Measurements from ENCODE around the gene POLH.

Gene POLH

GRCh38 chr6:43613721-43614395 is 37.9 kb downstream of the POLH start:
- no peak overlapping the region for H3K27ac ChIP-seq (ENCODE audit: low read depth, low read length)
- H3K4me3 ChIP-seq (ENCODE audit: low read length), result no peak overlapping the region
- peaks cover 66% of the 10 kb centered on the region for H3K36me3 ChIP-seq (ENCODE audit: control insufficient read depth, low read length)
- no peak overlapping the region for H3K4me2 ChIP-seq (ENCODE audit: low read length)
- no peaks in the 10 kb centered on the region for H3K27me3 ChIP-seq (ENCODE audit: control insufficient read depth, low read length)
- no peaks in the 10 kb centered on the region; the same call in 1 of the 2 replicates for H3K79me2 ChIP-seq (ENCODE audit: control insufficient read depth, low read length)
- H3K9me3 ChIP-seq (ENCODE audit: control insufficient read depth, insufficient read depth, low read length), result no peaks in the 10 kb centered on the region
- TF ChIP-seq CTCF (IDR thresholded peaks at IDR 0.05; ENCODE audit: low read depth, low read length, poor library complexity, severe bottlenecking) (no peak), EZH2phosphoT487 (IDR thresholded peaks at IDR 0.05; ENCODE audit: borderline replicate concordance, low read length) (no peak)
- H3K4me1 ChIP-seq (ENCODE audit: control insufficient read depth, low read length), result peaks cover 4% of the 10 kb centered on the region
- peaks cover 15% of the 10 kb centered on the region for H3F3A ChIP-seq (ENCODE audit: control insufficient read depth, insufficient read depth)
- H4K20me1 ChIP-seq (ENCODE audit: control insufficient read depth, insufficient read depth, low read depth, low read length), result no peaks in the 10 kb centered on the region
- no peaks in the 10 kb centered on the region for H3K9me2 ChIP-seq (replicated peaks; ENCODE audit: control insufficient read depth, low read length)

GRCh38 chr6:43614396-43614730 is 38.4 kb downstream of the POLH start:
- H3F3A ChIP-seq (ENCODE audit: control insufficient read depth, insufficient read depth), result peaks cover 20% of the 10 kb centered on the region
- H3K36me3 ChIP-seq (ENCODE audit: control insufficient read depth, low read length), result peaks cover 62% of the 10 kb centered on the region
- H4K20me1 ChIP-seq (ENCODE audit: control insufficient read depth, insufficient read depth, low read depth, low read length), result no peaks in the 10 kb centered on the region
- H3K27ac ChIP-seq (ENCODE audit: low read depth, low read length), result no peak overlapping the region
- TF ChIP-seq EZH2phosphoT487 (IDR thresholded peaks at IDR 0.05; ENCODE audit: borderline replicate concordance, low read length) (no peak), CTCF (IDR thresholded peaks at IDR 0.05; ENCODE audit: low read depth, low read length, poor library complexity, severe bottlenecking) (no peak)
- no peaks in the 10 kb centered on the region for H3K9me2 ChIP-seq (replicated peaks; ENCODE audit: control insufficient read depth, low read length)
- H3K9me3 ChIP-seq (ENCODE audit: control insufficient read depth, insufficient read depth, low read length), result no peaks in the 10 kb centered on the region
- no peaks in the 10 kb centered on the region; the same call in 1 of the 2 replicates for H3K79me2 ChIP-seq (ENCODE audit: control insufficient read depth, low read length)
- no peak overlapping the region for H3K4me2 ChIP-seq (ENCODE audit: low read length)
- H3K4me1 ChIP-seq (ENCODE audit: control insufficient read depth, low read length), result no peaks in the 10 kb centered on the region
- H3K27me3 ChIP-seq (ENCODE audit: control insufficient read depth, low read length), result no peaks in the 10 kb centered on the region
- no peak overlapping the region for H3K4me3 ChIP-seq (ENCODE audit: low read length)

- TF ChIP-seq CTCF (IDR thresholded peaks at IDR 0.05; ENCODE audit: low read depth, low read length, poor library complexity, severe bottlenecking) (no peak), EZH2phosphoT487 (IDR thresholded peaks at IDR 0.05; ENCODE audit: borderline replicate concordance, low read length) (no peak)
Observed at GRCh38 chr6:43616725-43617472, 40.9 kb downstream of the POLH start.

More at GRCh38 chr6:43616725-43617472, 40.9 kb downstream of the POLH start:
- Histone ChIP-seq H3K36me3 (ENCODE audit: control insufficient read depth, low read length) (peaks cover 64% of the 10 kb centered on the region), H3K79me2 (ENCODE audit: control insufficient read depth, low read length) (no peaks in the 10 kb centered on the region), H3K4me3 (ENCODE audit: low read length) (no peak overlapping the region), H3K4me1 (ENCODE audit: control insufficient read depth, low read length) (no peaks in the 10 kb centered on the region), H3K9me3 (ENCODE audit: control insufficient read depth, insufficient read depth, low read length) (no peaks in the 10 kb centered on the region), H3K27me3 (ENCODE audit: control insufficient read depth, low read length) (no peaks in the 10 kb centered on the region), H3K4me2 (ENCODE audit: low read length) (no peak overlapping the region), H3F3A (ENCODE audit: control insufficient read depth, insufficient read depth) (peaks cover 35% of the 10 kb centered on the region), H4K20me1 (ENCODE audit: control insufficient read depth, insufficient read depth, low read depth, low read length) (no peaks in the 10 kb centered on the region), H3K9me2 (replicated peaks; ENCODE audit: control insufficient read depth, low read length) (no peaks in the 10 kb centered on the region), H3K27ac (ENCODE audit: low read depth, low read length) (no peak overlapping the region)

Data from DOHH2 (cell line).